Pancreas (tissue), 10 donors: ENCODE data around the gene SERPINB13. TPM values are rescaled to one million over a fixed set of nuclear protein-coding genes. Genes with fewer than 3 reads are reported as not detected.

Source experiments
- ATAC-seq, 4 donors: fragments of 200-7000 bp; cut with Tn5 transposase; one replicate each; pipeline versions ENCODE4 v1.8.0 to v1.9.1; 2020; ENCODE audit warnings: mild to moderate bottlenecking in 4 of 4, moderate library complexity in 4 of 4
- DNase-seq, 6 donors: peaks; one replicate each; pipeline ENCODE4 v3.0.0-alpha.2; 2020
- FAIRE-seq: peaks from 2 replicates; lab custom pipeline; 2012; peaks lifted over from hg19 to GRCh38; lab: Jason Lieb, UNC
- H3K27ac ChIP-seq, 4 donors: fragments of 200-600 bp; sonication (generic); 1 replicate in 3 of 4; 2 replicates in 1 of 4; pipeline versions ENCODE4 v1.5.0 to v1.8.0; 2020
- H3K27me3 ChIP-seq, 4 donors: fragments of 200-600 bp; one replicate each; pipeline ENCODE4 v1.8.0; 2021
- H3K36me3 ChIP-seq, 3 donors: fragments of 200-600 bp; sonication (generic) in 1 of 3; one replicate each; pipeline versions ENCODE4 v1.5.0 to v1.8.0; 2020 to 2021
- H3K4me1 ChIP-seq, 3 donors: fragments of 200-600 bp; one replicate each; pipeline ENCODE4 v1.8.0; 2021
- H3K4me3 ChIP-seq, 4 donors: fragments of 200-600 bp; sonication (generic) in 2 of 4; one replicate each; pipeline versions ENCODE4 v1.5.0 to v1.8.0; 2020 to 2021
- H3K9me3 ChIP-seq, 4 donors: fragments of 200-600 bp; one replicate each; pipeline ENCODE4 v1.8.0; 2021
- WGBS, 2 donors: extraction: QIAGEN DNeasy Blood & Tissue Kit; methylation state at CpG; one replicate each; pipeline ENCODE4 v1.1.7; 2013; 5-methylcytosine and 5-hydroxymethylcytosine counted together
- intact Hi-C, 3 donors: fragments of 100-400 bp; cut with DNase I; formaldehyde crosslinking; loops; one replicate each; pipeline versions ENCODE4 v1.11.1 to v1.14.2; 2022
- polyA plus RNA-seq, 2 donors: library from polyadenylated mRNA; stranded (reverse); fragments of 200-250 nt; gene quantifications; one replicate each; pipeline ENCODE4 v1.2.3, GENCODE V29; 2013
- total RNA-seq, 6 donors: library from RNA; stranded (reverse); fragmentation: NEBNext Ultra II Directional in 4 of 6; extraction: Animal tissue kit (Norgen Biotek cat#: 25700) in 4 of 6; gene quantifications; one replicate each; pipeline versions ENCODE4 v1.2.1 to v1.2.4, GENCODE V29; 2021 to 2023
- TF ChIP-seq, protein P1 (sequence below), 4 donors: fragments of 200-600 bp; sonication (generic) in 3 of 4; IDR thresholded peaks; one replicate each; pipeline versions ENCODE4 v1.5.0 to v1.8.0; 2021; ENCODE audit warnings: antibody characterized with exemption in 4 of 4
- donor health status: healthy with polysubstance abuse.
- donor health status: DM: no; HTN: no; CAD: no; lungs with moderate emphysema.
- donor health status: DM: no; HTN: no; CAD: no.
- donor health status: control.
- donor health status: control.
- donor health status: Bipolar disorder and iron deficiency.
- donor health status: DM: yes; HTN: yes; CAD: no.
- donor health status: DM: no; HTN: no; CAD: no.
- donor health status: DM: no; HTN: no; CAD: no.
- donor health status: DM: yes; HTN: yes; CAD: no.

SERPINB13 gene
- total and polyA plus RNA-seq, 8 donors, result not detected

DNA sequence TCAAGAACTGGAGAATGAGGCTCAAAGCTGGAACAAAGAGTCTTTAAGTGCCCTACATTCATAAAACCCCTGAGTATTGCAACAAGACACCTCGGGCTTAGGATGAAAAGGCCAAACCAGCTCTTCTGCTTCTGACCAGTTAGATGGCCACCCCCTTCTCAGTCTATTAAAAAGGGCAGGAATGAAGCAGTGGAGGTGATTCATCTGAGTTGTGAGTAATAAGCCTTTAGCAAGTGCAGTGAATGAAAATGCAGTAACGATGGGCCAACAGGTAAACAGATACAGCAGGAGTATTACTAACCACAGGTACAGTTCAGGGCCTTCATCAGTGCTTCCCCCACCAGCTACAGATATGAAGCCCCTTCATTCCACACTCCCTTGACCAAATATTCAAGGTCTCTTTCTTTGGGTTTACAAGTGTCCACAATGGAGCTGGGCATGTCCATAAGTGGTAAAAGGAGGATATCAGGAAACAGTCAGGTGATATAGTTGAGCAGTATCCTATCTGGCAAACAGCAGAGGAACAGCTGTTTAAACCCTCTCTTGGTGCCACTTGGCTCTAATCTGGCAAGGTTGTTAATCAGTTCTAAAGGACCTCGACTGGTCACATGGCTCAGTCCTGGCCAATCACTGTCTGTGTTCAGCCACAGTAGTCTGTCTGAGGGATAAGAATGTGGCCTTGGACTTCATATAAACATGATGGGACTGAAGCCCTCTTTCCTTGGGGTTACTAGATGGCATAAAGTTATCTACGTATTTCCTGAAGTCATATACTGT, 17.8 kb downstream of the SERPINB13 start:
- no peaks in the 10 kb centered on the region for H3K9me3 ChIP-seq
- TF ChIP-seq, protein P1, sequence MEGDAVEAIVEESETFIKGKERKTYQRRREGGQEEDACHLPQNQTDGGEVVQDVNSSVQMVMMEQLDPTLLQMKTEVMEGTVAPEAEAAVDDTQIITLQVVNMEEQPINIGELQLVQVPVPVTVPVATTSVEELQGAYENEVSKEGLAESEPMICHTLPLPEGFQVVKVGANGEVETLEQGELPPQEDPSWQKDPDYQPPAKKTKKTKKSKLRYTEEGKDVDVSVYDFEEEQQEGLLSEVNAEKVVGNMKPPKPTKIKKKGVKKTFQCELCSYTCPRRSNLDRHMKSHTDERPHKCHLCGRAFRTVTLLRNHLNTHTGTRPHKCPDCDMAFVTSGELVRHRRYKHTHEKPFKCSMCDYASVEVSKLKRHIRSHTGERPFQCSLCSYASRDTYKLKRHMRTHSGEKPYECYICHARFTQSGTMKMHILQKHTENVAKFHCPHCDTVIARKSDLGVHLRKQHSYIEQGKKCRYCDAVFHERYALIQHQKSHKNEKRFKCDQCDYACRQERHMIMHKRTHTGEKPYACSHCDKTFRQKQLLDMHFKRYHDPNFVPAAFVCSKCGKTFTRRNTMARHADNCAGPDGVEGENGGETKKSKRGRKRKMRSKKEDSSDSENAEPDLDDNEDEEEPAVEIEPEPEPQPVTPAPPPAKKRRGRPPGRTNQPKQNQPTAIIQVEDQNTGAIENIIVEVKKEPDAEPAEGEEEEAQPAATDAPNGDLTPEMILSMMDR (IDR thresholded peaks at IDR 0.05), result no peak
- no peaks in the 10 kb centered on the region for H3K36me3 ChIP-seq
- no peak for FAIRE-seq
- WGBS, 2 donors, result 48 to 59% methylated on average over 4 of the region's 4 CpGs
- H3K4me3 ChIP-seq, result no peak overlapping the region
- H3K4me1 ChIP-seq, result no peaks in the 10 kb centered on the region
- H3K27ac ChIP-seq, result no peak overlapping the region
- H3K27me3 ChIP-seq, result no peaks in the 10 kb centered on the region
- DNase-seq, result peak in 1 of 6 donors; percentile 8
- intact Hi-C loops, result no loop called here
- ATAC-seq, result peak in 2 of 4 donors; percentile 64 to 65

DNA sequence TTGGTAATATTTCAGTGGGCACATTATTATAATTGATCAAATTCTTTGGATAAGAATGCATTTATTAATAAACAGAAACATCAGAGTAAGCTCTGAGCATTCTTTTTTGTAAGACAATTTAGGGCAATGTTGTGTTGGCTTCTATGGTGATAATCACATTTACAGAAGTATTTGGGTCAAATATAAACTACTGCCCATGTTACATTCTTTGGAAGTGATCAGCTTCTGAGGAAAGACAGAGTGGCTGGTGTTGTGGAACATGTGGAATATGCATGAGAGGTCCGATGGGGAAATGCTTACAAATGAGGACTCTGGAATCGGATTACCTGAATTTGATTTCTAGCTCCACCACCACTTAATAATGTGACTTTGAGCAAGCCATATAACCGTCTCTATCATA, 19.4 kb downstream of the SERPINB13 start:
- no peaks in the 10 kb centered on the region for H3K36me3 ChIP-seq
- no peaks in the 10 kb centered on the region for H3K9me3 ChIP-seq
- TF ChIP-seq, protein P1 (IDR thresholded peaks at IDR 0.05), result no peak
- intact Hi-C loops, result no loop called here
- DNase-seq (no peak), ATAC-seq (no peak), FAIRE-seq (no peak)
- no peak overlapping the region for H3K4me3 ChIP-seq
- no peak overlapping the region for H3K27ac ChIP-seq
- no peaks in the 10 kb centered on the region for H3K4me1 ChIP-seq
- WGBS, 2 donors, result 75 to 82% methylated on average over 3 of the region's 3 CpGs
- no peaks in the 10 kb centered on the region for H3K27me3 ChIP-seq

DNA sequence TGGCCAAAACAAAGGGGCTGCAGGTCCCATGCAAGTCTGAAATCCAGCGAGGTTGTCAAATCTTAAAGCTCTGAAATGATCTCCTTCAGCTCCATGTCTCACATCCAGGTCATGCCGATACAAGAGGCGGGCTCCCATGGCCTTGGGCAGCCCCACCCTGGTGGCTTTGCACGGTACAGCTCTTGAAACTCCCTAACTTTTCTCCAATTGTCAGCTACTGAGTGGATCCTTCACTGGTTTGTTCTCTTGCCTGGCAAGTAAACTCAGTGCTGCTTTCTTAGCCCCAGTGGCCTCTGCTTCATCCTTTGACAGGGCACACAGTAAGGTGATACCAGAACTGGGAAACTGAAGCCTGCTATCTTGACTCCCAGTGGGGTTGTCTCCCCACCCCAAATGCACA, 26.3 kb downstream of the SERPINB13 start:
- Histone ChIP-seq H3K27me3 (no peaks in the 10 kb centered on the region), H3K36me3 (no peaks in the 10 kb centered on the region), H3K9me3 (no peaks in the 10 kb centered on the region), H3K27ac (no peak overlapping the region), H3K4me1 (no peaks in the 10 kb centered on the region), H3K4me3 (no peak overlapping the region)
- TF ChIP-seq, protein P1 (IDR thresholded peaks at IDR 0.05), result no peak
- intact Hi-C loops, result no loop called here
- ATAC-seq (no peak), FAIRE-seq (no peak), DNase-seq (no peak)
- 71 to 77% methylated on average over 4 of the region's 4 CpGs for WGBS, 2 donors

DNA sequence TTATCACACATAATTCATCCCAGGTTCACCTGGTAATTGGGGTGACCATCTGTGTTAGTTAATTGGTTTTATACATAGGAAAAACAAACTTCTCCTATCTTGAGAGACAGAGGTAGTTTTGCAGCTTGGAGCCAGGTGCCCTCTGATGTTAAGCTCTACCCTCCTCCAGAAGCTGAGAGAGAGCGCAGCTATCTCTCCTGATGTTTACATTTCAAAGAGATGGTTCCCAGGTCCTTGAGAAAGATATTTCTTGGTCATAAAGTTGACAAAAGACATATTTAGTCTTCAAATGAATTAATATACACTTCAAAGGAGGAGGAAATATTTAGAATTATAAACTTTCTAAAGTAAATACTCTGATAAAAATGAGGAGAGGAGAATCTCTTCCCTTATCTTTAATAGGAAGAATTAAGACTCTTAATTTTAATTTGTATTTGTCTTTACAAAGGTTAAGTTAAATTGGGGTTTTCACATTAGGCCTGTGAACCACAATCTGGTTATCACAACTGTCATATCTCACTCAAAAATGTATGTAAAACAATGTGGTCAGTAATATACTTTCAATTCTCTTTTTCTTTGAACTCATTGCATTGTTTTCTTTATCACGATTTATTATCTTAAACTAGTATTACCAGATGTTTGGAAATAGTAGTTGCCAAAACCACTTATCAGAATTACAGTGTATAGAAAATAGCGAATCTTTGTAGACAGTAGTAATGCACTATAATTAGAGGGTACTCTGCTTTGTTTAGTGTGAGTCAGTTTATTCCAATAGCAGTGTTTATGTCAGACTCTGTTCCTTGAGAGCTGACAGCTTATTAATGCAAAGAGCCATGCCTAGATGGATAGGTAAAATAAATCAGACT, 30.1 kb downstream of the SERPINB13 start:
- TF ChIP-seq, protein P1 (IDR thresholded peaks at IDR 0.05), result no peak
- DNase-seq, result no peak

More for the DNA sequence above, 30.1 kb downstream of the SERPINB13 start:
- no peaks in the 10 kb centered on the region for H3K4me1 ChIP-seq
- ATAC-seq (no peak), FAIRE-seq (peak; percentile 43)
- H3K27me3 ChIP-seq, result no peaks in the 10 kb centered on the region
- H3K27ac ChIP-seq, result no peak overlapping the region
- intact Hi-C loops, result no loop called here
- 8 to 10% methylated on average over 3 of the region's 3 CpGs for WGBS, 2 donors
- no peaks in the 10 kb centered on the region for H3K9me3 ChIP-seq
- no peak overlapping the region for H3K4me3 ChIP-seq
- no peaks in the 10 kb centered on the region for H3K36me3 ChIP-seq
